ENCODE results near the gene TLX2.
"Not testable (repeated sequence)": the region's sequence is repeated elsewhere in the genome, so short reads cannot be mapped to it uniquely, and the experiment has no call there.

TLX2 gene

GRCh38 chr2:74558284-74559230, 44.3 kb downstream of the TLX2 start:
- no peak for DNase-seq

GRCh38 chr2:74559912-74560311, 45.7 kb downstream of the TLX2 start:
- DNase-seq, result no peak

DNA sequence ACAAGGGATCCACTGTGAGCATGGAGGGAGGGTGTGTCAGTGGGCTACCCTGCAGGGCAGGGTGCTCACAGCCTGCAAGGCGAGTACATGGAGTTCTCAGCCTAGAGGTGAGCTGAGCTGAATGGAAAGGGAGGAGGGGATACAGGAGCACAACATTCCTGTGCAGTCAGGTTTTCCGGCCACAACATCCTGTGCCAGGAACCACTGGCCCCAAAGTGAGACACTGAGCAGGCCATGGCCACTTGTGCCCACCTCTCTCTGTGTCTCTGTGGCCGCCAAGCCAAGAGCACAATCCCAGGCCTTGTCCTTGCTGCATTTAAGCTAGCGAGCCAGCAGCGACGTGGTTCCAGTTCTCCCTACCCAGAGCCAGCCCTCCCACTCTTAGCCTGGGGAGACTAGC, 46.3 kb downstream of the TLX2 start:
- no peak for DNase-seq

GRCh38 chr2:74561022-74561421, 46.8 kb downstream of the TLX2 start:
- not testable (repeated sequence) for DNase-seq

- no peak for DNase-seq
These were observed 48.0 kb downstream of the TLX2 start for GRCh38 chr2:74562126-74562775.

DNA sequence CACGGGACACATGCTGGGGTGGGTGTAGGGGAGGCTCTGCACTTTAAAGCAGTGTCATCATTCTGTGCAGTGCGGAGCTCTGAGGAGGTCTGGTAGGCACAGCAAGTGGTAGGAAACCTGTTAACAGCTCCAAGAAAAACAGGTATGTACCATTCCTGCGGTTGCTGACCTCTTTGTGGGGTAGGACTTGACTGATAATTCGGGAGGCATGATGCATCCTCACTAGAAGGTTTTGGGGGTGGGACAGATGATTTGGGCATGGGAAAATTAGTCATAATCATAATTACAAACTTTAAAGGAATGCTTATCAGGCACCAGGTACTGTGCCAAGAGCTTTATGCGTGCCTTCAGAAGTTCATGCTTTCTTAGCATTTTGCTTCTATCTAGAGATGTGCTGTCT, 50.0 kb downstream of the TLX2 start:
- no peak for DNase-seq

DNA sequence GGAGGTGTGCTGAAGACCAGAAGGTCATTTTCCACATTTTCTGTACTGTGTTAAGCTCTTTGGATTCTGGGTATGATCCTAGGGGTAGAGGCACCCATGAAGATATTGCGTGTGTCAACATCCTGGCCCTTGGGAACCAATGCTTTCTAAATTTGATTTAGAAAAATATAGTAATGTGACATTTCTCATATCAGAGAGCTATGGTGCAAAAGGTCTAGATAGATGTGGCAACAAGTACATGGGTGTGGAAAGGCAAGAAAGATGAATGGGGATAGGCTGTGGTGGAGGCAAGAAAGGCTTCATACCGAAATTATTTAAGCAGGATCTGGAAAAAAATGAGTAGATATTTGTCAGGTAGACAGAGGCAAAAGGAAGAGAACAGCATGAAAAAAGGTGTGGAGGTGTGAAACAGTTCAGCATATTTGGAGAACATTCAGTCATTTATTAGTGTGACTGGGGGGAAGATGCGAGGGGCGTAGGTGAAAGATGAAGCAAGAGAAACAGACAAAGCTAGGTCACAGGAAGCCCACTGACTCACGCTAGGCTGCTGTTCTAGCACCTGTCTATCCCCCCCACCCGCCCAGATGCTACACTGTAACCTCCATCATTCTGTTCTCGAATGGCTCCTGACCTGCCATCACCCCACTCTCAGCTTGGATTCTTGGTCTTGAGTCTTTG, 52.0 kb downstream of the TLX2 start:
- DNase-seq, result no peak

DNA sequence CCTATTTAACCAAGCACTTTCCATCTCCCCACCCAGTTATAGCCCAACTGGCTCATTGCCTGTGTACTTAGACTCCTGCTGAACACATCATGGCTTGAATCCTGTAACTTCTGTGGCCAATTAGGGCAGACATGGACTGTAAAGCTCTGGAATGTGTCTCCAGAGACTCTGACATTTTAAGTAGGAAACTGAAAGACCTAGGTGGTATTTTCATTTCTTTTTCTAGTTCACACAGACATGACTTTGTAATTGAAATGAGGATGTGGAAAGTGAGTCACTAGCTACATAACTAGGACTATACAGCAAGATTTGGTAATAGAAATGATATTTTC, 52.5 kb downstream of the TLX2 start:
- DNase-seq, result no peak
